GM23338 (cell line): ENCODE results near the gene GUCA2A. TPM values are rescaled to one million over a fixed set of nuclear protein-coding genes. Genes with fewer than 3 reads are reported as not detected.

Experiments used
- ATAC-seq: fragments of 200-7000 bp; cut with Tn5 transposase; 3 replicates; pipeline ENCODE4 v1.9.1; 2020
- DNase-seq: peaks from one replicate; pipeline ENCODE4 v3.0.0-alpha.2; 2015; ENCODE audit warnings: low spot score
- H2AFZ ChIP-seq: fragments of 200-600 bp; sonication (generic); 2 replicates; pipeline ENCODE4 v1.8.0; 2016; ENCODE audit warnings: antibody characterized with exemption, mild to moderate bottlenecking, moderate library complexity
- H3F3A ChIP-seq: fragments of 200-600 bp; sonication (generic); replicated peaks from 2 replicates; pipeline ENCODE4 v1.8.0; 2017; ENCODE audit warnings: antibody characterized with exemption, mixed run types, low read depth
- H3K27ac ChIP-seq: fragments of 200-600 bp; sonication (generic); 2 replicates; pipeline ENCODE4 v1.6.1; 2016; ENCODE audit warnings: low read depth
- H3K27me3 ChIP-seq: fragments of 200-600 bp; sonication (generic); 2 replicates; pipeline ENCODE4 v1.8.0; 2016; ENCODE audit warnings: mild to moderate bottlenecking, mixed run types, moderate library complexity; ENCODE audit not compliant: insufficient read depth
- H3K36me3 ChIP-seq: fragments of 200-600 bp; sonication (generic); 2 replicates; pipeline ENCODE4 v1.8.0; 2016; ENCODE audit warnings: mild to moderate bottlenecking; ENCODE audit not compliant: insufficient read depth
- H3K4me1 ChIP-seq: fragments of 200-600 bp; sonication (generic); 2 replicates; pipeline ENCODE4 v1.8.0; 2016; ENCODE audit warnings: mild to moderate bottlenecking, moderate library complexity; ENCODE audit not compliant: insufficient read depth
- H3K4me2 ChIP-seq: fragments of 200-600 bp; sonication (generic); 2 replicates; pipeline ENCODE4 v1.7.1; 2017; ENCODE audit warnings: mixed run types
- H3K4me3 ChIP-seq: fragments of 200-600 bp; sonication (generic); 2 replicates; pipeline ENCODE4 v1.6.1; 2016; ENCODE audit warnings: mixed run types
- H3K79me2 ChIP-seq: fragments of 200-600 bp; sonication (generic); replicated peaks from 2 replicates; pipeline ENCODE4 v1.8.0; 2017; ENCODE audit warnings: mild to moderate bottlenecking; ENCODE audit not compliant: insufficient read depth
- H3K9me2 ChIP-seq: fragments of 200-600 bp; sonication (generic); 2 replicates; pipeline ENCODE4 v1.8.0; 2017; ENCODE audit not compliant: insufficient read depth
- H4K20me1 ChIP-seq: fragments of 200-600 bp; sonication (generic); replicated peaks from 2 replicates; pipeline ENCODE4 v1.8.0; 2017; ENCODE audit warnings: mild to moderate bottlenecking; ENCODE audit not compliant: insufficient read depth
- H3K27ac Mint-ChIP-seq: 2 replicates; pipeline ENCODE4 v1.8.0; 2020; ENCODE audit warnings: inconsistent platforms, mild to moderate bottlenecking, moderate library complexity, mixed read lengths
- H3K27me3 Mint-ChIP-seq: 3 replicates; pipeline ENCODE4 v1.8.0; 2022; ENCODE audit warnings: low read depth, mild to moderate bottlenecking, moderate library complexity, mixed read lengths, inconsistent platforms; ENCODE audit not compliant: insufficient read depth, poor library complexity
- H3K36me3 Mint-ChIP-seq: 3 replicates; pipeline ENCODE4 v1.8.0; 2021; ENCODE audit warnings: low read depth, mild to moderate bottlenecking, inconsistent platforms, moderate library complexity, mixed read lengths
- H3K4me1 Mint-ChIP-seq: 3 replicates; pipeline ENCODE4 v1.8.0; 2020; ENCODE audit warnings: mild to moderate bottlenecking, inconsistent platforms, mixed read lengths
- H3K4me3 Mint-ChIP-seq: 3 replicates; pipeline ENCODE4 v1.8.0; 2021; ENCODE audit warnings: moderate library complexity, mild to moderate bottlenecking, inconsistent platforms, mixed read lengths
- H3K9me3 Mint-ChIP-seq: 3 replicates; pipeline ENCODE4 v1.8.0; 2020; ENCODE audit warnings: moderate library complexity, mild to moderate bottlenecking, inconsistent platforms, mixed read lengths
- EZH2 ChIP-seq: fragments of 200-600 bp; sonication (generic); IDR thresholded peaks from one replicate; pipeline ENCODE4 v1.8.0; 2017; ENCODE audit warnings: antibody characterized with exemption, mild to moderate bottlenecking, low read depth; ENCODE audit not compliant: unreplicated experiment
- EZH2phosphoT487 ChIP-seq: fragments of 200-600 bp; sonication (generic); IDR thresholded peaks from one replicate; pipeline ENCODE4 v1.8.1; 2018; ENCODE audit warnings: antibody characterized with exemption; ENCODE audit not compliant: unreplicated experiment
- JUNB ChIP-seq: IDR thresholded peaks from one replicate; pipeline ENCODE4 v1.6.1; 2016; ENCODE audit warnings: antibody characterized with exemption; ENCODE audit not compliant: unreplicated experiment
- NANOG ChIP-seq: IDR thresholded peaks from 2 replicates; pipeline ENCODE4 v1.6.1; 2016; ENCODE audit warnings: antibody characterized with exemption, borderline replicate concordance
- POLR2AphosphoS5 ChIP-seq: IDR thresholded peaks from 2 replicates; pipeline ENCODE4 v1.6.1; 2016; ENCODE audit warnings: antibody characterized with exemption, low read depth
- ZNF114 ChIP-seq: fragments of 250-450 bp; sonication (Bioruptor Pico); IDR thresholded peaks from 2 replicates; pipeline ENCODE4 v1.5.0; 2020; ENCODE audit warnings: mild to moderate bottlenecking, moderate library complexity
- ZNF331 ChIP-seq: fragments of 250-450 bp; sonication (Bioruptor Pico); IDR thresholded peaks from 2 replicates; pipeline ENCODE4 v1.5.0; 2020; ENCODE audit warnings: low read depth, mild to moderate bottlenecking, moderate library complexity
- polyA plus RNA-seq: library from polyadenylated mRNA; unstranded; fragments of >200 nt; fragmentation: Nextera tagmentation; extraction: Ambion mirVana; gene quantifications from 2 replicates; pipeline ENCODE4 v1.2.1, GENCODE V29; 2016
- total RNA-seq: library from RNA; depleted of rRNA; stranded (reverse); fragments of >200 nt; shearing (Covaris generic); gene quantifications from 2 replicates; pipeline ENCODE4 v1.2.3, GENCODE V29; 2014
- TF ChIP-seq, protein P1 (sequence below): IDR thresholded peaks from one replicate; pipeline ENCODE4 v1.6.1; 2018; ENCODE audit warnings: antibody characterized with exemption; ENCODE audit not compliant: unreplicated experiment
- TF ChIP-seq, protein P2 (sequence below): IDR thresholded peaks from 2 replicates; pipeline ENCODE4 v1.6.1; 2016; ENCODE audit warnings: antibody characterized with exemption
- TF ChIP-seq, protein P3 (sequence below): fragments of 250-450 bp; sonication (Bioruptor Pico); IDR thresholded peaks from 2 replicates; pipeline ENCODE4 v1.5.0; 2020; ENCODE audit warnings: mild to moderate bottlenecking, moderate library complexity

The GUCA2A gene
- total and polyA plus RNA-seq, 2 experiments from 2014 or later = not detected

DNA sequence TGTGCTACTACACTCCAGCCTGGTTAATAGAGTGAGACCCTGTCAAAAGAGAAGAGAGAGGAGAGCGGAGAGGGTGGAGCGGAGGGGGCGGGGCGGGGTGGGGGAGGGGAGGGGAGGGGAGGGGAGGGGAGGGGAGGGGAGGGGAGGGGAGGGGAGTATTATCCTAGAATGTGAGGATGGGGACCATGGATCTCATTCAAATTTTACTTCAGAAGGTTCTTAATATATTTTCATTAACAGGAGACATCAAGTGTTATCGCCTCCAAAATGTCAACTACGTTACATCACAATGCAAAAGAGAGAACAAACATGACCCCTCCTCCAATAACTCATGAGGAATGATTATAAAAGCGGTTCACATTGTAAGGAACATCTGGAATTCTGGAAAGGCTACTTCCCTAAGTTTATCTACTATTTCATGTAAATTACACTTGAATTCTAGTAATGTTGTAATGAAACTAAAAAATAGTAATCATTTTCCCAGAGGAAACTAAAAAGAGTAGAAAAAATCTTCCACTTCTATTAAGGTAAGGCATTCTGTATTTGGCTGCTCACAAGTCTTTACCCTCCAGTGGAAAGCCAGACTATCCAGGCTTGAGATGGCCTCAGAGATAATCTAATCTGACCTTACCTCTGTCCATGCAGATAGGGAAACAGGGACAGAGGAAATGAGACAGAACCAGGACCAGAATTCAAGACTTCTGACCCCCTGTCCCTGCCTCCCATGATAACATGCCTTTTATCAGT is 18.8 kb upstream of the GUCA2A start (continued):
- no peak for TF ChIP-seq JUNB
- TF ChIP-seq, protein P1, sequence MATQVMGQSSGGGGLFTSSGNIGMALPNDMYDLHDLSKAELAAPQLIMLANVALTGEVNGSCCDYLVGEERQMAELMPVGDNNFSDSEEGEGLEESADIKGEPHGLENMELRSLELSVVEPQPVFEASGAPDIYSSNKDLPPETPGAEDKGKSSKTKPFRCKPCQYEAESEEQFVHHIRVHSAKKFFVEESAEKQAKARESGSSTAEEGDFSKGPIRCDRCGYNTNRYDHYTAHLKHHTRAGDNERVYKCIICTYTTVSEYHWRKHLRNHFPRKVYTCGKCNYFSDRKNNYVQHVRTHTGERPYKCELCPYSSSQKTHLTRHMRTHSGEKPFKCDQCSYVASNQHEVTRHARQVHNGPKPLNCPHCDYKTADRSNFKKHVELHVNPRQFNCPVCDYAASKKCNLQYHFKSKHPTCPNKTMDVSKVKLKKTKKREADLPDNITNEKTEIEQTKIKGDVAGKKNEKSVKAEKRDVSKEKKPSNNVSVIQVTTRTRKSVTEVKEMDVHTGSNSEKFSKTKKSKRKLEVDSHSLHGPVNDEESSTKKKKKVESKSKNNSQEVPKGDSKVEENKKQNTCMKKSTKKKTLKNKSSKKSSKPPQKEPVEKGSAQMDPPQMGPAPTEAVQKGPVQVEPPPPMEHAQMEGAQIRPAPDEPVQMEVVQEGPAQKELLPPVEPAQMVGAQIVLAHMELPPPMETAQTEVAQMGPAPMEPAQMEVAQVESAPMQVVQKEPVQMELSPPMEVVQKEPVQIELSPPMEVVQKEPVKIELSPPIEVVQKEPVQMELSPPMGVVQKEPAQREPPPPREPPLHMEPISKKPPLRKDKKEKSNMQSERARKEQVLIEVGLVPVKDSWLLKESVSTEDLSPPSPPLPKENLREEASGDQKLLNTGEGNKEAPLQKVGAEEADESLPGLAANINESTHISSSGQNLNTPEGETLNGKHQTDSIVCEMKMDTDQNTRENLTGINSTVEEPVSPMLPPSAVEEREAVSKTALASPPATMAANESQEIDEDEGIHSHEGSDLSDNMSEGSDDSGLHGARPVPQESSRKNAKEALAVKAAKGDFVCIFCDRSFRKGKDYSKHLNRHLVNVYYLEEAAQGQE = no peak
- TF ChIP-seq POLR2AphosphoS5 = no peak
- TF ChIP-seq, protein P2, sequence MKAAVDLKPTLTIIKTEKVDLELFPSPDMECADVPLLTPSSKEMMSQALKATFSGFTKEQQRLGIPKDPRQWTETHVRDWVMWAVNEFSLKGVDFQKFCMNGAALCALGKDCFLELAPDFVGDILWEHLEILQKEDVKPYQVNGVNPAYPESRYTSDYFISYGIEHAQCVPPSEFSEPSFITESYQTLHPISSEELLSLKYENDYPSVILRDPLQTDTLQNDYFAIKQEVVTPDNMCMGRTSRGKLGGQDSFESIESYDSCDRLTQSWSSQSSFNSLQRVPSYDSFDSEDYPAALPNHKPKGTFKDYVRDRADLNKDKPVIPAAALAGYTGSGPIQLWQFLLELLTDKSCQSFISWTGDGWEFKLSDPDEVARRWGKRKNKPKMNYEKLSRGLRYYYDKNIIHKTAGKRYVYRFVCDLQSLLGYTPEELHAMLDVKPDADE = no peak
- no peak for TF ChIP-seq EZH2phosphoT487
- no peak for TF ChIP-seq NANOG

DNA sequence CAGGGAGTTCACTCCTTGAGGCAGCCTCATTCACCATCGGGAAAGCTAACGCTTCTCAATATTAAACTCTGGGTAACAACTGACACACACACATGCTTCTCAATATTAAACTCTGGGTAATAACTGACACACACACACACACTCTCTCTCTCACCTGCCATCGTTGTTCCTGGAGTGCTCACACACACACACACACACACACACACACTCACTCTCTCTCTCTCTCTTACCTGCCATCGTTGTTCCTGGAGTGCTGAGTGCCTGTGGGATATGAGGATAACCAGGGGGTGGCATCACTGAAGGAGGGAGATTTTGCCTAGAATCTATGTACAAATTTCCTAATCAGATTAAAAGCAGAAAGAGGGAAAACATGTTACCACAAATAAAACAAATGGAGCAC is 17.1 kb upstream of the GUCA2A start:
- H3K27ac ChIP-seq = no peak overlapping the region
- H3K79me2 ChIP-seq = no peaks in the 10 kb centered on the region
- H2AFZ ChIP-seq = no peak overlapping the region
- no peaks in the 10 kb centered on the region for H3F3A ChIP-seq
- DNase-seq = no peak
- H4K20me1 ChIP-seq = peaks cover 10% of the 10 kb centered on the region
- H3K27me3 ChIP-seq = no peaks in the 10 kb centered on the region
- no peak for ATAC-seq
- Mint-ChIP-seq H3K4me3 (no peak overlapping the region), H3K9me3 (no peaks in the 10 kb centered on the region), H3K4me1 (peaks cover 3% of the 10 kb centered on the region), H3K36me3 (peaks cover 15% of the 10 kb centered on the region), H3K27ac (no peak overlapping the region), H3K27me3 (no peaks in the 10 kb centered on the region)
- H3K4me3 ChIP-seq = no peak overlapping the region
- H3K4me1 ChIP-seq = no peaks in the 10 kb centered on the region; the same call in 1 of the 2 replicates
- no peaks in the 10 kb centered on the region for H3K9me2 ChIP-seq
- no peak overlapping the region for H3K4me2 ChIP-seq
- no peaks in the 10 kb centered on the region; the same call in 1 of the 2 replicates for H3K36me3 ChIP-seq
- no peak for TF ChIP-seq JUNB
- TF ChIP-seq POLR2AphosphoS5 = no peak
- no peak for TF ChIP-seq ZNF331
- TF ChIP-seq, protein P1 = no peak
- TF ChIP-seq, protein P3, sequence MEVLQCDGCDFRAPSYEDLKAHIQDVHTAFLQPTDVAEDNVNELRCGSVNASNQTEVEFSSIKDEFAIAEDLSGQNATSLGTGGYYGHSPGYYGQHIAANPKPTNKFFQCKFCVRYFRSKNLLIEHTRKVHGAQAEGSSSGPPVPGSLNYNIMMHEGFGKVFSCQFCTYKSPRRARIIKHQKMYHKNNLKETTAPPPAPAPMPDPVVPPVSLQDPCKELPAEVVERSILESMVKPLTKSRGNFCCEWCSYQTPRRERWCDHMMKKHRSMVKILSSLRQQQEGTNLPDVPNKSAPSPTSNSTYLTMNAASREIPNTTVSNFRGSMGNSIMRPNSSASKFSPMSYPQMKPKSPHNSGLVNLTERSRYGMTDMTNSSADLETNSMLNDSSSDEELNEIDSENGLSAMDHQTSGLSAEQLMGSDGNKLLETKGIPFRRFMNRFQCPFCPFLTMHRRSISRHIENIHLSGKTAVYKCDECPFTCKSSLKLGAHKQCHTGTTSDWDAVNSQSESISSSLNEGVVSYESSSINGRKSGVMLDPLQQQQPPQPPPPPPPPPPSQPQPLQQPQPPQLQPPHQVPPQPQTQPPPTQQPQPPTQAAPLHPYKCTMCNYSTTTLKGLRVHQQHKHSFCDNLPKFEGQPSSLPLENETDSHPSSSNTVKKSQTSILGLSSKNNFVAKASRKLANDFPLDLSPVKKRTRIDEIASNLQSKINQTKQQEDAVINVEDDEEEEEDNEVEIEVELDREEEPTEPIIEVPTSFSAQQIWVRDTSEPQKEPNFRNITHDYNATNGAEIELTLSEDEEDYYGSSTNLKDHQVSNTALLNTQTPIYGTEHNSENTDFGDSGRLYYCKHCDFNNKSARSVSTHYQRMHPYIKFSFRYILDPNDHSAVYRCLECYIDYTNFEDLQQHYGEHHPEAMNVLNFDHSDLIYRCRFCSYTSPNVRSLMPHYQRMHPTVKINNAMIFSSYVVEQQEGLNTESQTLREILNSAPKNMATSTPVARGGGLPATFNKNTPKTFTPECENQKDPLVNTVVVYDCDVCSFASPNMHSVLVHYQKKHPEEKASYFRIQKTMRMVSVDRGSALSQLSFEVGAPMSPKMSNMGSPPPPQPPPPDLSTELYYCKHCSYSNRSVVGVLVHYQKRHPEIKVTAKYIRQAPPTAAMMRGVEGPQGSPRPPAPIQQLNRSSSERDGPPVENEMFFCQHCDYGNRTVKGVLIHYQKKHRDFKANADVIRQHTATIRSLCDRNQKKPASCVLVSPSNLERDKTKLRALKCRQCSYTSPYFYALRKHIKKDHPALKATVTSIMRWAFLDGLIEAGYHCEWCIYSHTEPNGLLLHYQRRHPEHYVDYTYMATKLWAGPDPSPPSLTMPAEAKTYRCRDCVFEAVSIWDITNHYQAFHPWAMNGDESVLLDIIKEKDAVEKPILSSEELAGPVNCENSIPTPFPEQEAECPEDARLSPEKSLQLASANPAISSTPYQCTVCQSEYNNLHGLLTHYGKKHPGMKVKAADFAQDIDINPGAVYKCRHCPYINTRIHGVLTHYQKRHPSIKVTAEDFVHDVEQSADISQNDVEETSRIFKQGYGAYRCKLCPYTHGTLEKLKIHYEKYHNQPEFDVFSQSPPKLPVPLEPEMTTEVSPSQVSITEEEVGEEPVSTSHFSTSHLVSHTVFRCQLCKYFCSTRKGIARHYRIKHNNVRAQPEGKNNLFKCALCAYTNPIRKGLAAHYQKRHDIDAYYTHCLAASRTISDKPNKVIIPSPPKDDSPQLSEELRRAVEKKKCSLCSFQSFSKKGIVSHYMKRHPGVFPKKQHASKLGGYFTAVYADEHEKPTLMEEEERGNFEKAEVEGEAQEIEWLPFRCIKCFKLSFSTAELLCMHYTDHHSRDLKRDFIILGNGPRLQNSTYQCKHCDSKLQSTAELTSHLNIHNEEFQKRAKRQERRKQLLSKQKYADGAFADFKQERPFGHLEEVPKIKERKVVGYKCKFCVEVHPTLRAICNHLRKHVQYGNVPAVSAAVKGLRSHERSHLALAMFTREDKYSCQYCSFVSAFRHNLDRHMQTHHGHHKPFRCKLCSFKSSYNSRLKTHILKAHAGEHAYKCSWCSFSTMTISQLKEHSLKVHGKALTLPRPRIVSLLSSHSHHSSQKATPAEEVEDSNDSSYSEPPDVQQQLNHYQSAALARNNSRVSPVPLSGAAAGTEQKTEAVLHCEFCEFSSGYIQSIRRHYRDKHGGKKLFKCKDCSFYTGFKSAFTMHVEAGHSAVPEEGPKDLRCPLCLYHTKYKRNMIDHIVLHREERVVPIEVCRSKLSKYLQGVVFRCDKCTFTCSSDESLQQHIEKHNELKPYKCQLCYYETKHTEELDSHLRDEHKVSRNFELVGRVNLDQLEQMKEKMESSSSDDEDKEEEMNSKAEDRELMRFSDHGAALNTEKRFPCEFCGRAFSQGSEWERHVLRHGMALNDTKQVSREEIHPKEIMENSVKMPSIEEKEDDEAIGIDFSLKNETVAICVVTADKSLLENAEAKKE (CRISPR knock-in tag) = no peak
- TF ChIP-seq ZNF114 (CRISPR knock-in tag) = no peak
- no peak for TF ChIP-seq EZH2
